MM.1S (cell line): Measurements from ENCODE around the gene LYRM4.
A peak's percentile ranks its signal among the peaks of the same experiment; 100 is the strongest.

Experiments used
- DNase-seq: peaks from one replicate; pipeline ENCODE4 v3.0.0-alpha.2; 2015
- H2AFZ ChIP-seq: fragments of 300-600 bp; sonication (generic); 2 replicates; pipeline ENCODE4 v1.6.0; 2016; ENCODE audit warnings: antibody characterized with exemption, low read length
- H3F3A ChIP-seq: fragments of 300-600 bp; sonication (generic); 2 replicates; pipeline ENCODE4 v1.6.1; 2016; ENCODE audit warnings: mild to moderate bottlenecking, antibody characterized with exemption, low read length, moderate library complexity, mixed read lengths; ENCODE audit not compliant: insufficient read depth
- H3K27ac ChIP-seq: fragments of 300-600 bp; sonication (generic); 2 replicates; pipeline ENCODE4 v1.5.1; 2016; ENCODE audit warnings: mild to moderate bottlenecking, low read length
- H3K27me3 ChIP-seq: fragments of 300-600 bp; sonication (generic); replicated peaks from 2 replicates; pipeline ENCODE4 v1.6.0; 2016; ENCODE audit warnings: low read length; ENCODE audit not compliant: insufficient read depth
- H3K36me3 ChIP-seq: fragments of 300-600 bp; sonication (generic); replicated peaks from 2 replicates; pipeline ENCODE4 v1.6.1; 2016; ENCODE audit warnings: mild to moderate bottlenecking, low read length, mixed read lengths; ENCODE audit not compliant: insufficient read depth
- H3K4me1 ChIP-seq: fragments of 300-600 bp; sonication (generic); 2 replicates; pipeline ENCODE4 v1.6.1; 2016; ENCODE audit warnings: low read length, mixed read lengths
- H3K4me2 ChIP-seq: fragments of 300-600 bp; sonication (generic); 2 replicates; pipeline ENCODE4 v1.6.0; 2016; ENCODE audit warnings: low read depth, low read length
- H3K4me3 ChIP-seq: fragments of 300-600 bp; sonication (generic); 2 replicates; pipeline ENCODE4 v1.5.1; 2016; ENCODE audit warnings: low read length, mixed read lengths
- H3K79me2 ChIP-seq: fragments of 300-600 bp; sonication (generic); 2 replicates; pipeline ENCODE4 v1.6.1; 2016; ENCODE audit warnings: mixed run types, low read length, mixed read lengths
- H3K9ac ChIP-seq: fragments of 300-600 bp; sonication (generic); 2 replicates; pipeline ENCODE4 v1.6.1; 2016; ENCODE audit warnings: low read length, mixed read lengths
- H3K9me2 ChIP-seq: fragments of 300-600 bp; sonication (generic); replicated peaks from 2 replicates; pipeline ENCODE4 v1.6.1; 2016; ENCODE audit warnings: mild to moderate bottlenecking, low read length, mixed read lengths; ENCODE audit not compliant: insufficient read depth
- H3K9me3 ChIP-seq: fragments of 300-600 bp; sonication (generic); replicated peaks from 2 replicates; pipeline ENCODE4 v1.6.1; 2016; ENCODE audit warnings: mild to moderate bottlenecking, low read length, mixed read lengths; ENCODE audit not compliant: insufficient read depth
- H4K20me1 ChIP-seq: fragments of 300-600 bp; sonication (generic); 2 replicates; pipeline ENCODE4 v1.6.1; 2016; ENCODE audit warnings: mild to moderate bottlenecking, low read length, moderate library complexity, mixed read lengths; ENCODE audit not compliant: insufficient read depth
- CTCF ChIP-seq: fragments of 300-600 bp; sonication (generic); IDR thresholded peaks from 2 replicates; pipeline ENCODE4 v1.5.1; 2016; ENCODE audit warnings: antibody characterized with exemption, low read length, mixed read lengths
- EZH2 ChIP-seq: fragments of 300-600 bp; sonication (generic); optimal IDR thresholded peaks from 2 replicates; pipeline ENCODE3; 2017; ENCODE audit warnings: low read depth, mild to moderate bottlenecking, antibody characterized with exemption, low read length, mixed read lengths
- EZH2phosphoT487 ChIP-seq: fragments of 300-600 bp; sonication (generic); IDR thresholded peaks from 2 replicates; pipeline ENCODE4 v1.6.1; 2018; ENCODE audit warnings: antibody characterized with exemption, low read length

The LYRM4 gene

GRCh38 chr6:5135788-5136376 lies 124.9 kb downstream of the LYRM4 start:
- no peak overlapping the region for H3K9ac ChIP-seq
- no peak overlapping the region for H3K27ac ChIP-seq
- H3K4me3 ChIP-seq: no peak overlapping the region
- TF ChIP-seq CTCF (peak; percentile 67), EZH2 (no peak)
- no peaks in the 10 kb centered on the region for H4K20me1 ChIP-seq
- no peaks in the 10 kb centered on the region for H3K9me3 ChIP-seq
- no peak overlapping the region for H3K4me2 ChIP-seq
- no peaks in the 10 kb centered on the region for H3K27me3 ChIP-seq
- no peaks in the 10 kb centered on the region for H3K36me3 ChIP-seq
- H3K4me1 ChIP-seq: no peaks in the 10 kb centered on the region
- no peak overlapping the region for H2AFZ ChIP-seq
- DNase-seq: peak; percentile 28
- no peaks in the 10 kb centered on the region for H3K9me2 ChIP-seq
- no peaks in the 10 kb centered on the region for H3F3A ChIP-seq
- no peaks in the 10 kb centered on the region for H3K79me2 ChIP-seq

GRCh38 chr6:5133943-5134342 lies 126.8 kb downstream of the LYRM4 start:
- H3K79me2 ChIP-seq: no peaks in the 10 kb centered on the region
- H3K9me2 ChIP-seq: no peaks in the 10 kb centered on the region
- no peaks in the 10 kb centered on the region for H3K36me3 ChIP-seq
- H2AFZ ChIP-seq: no peak overlapping the region
- H3F3A ChIP-seq: no peaks in the 10 kb centered on the region
- no peaks in the 10 kb centered on the region for H3K4me1 ChIP-seq
- H3K27me3 ChIP-seq: no peaks in the 10 kb centered on the region
- no peak overlapping the region for H3K27ac ChIP-seq
- H3K9ac ChIP-seq: no peak overlapping the region
- no peak overlapping the region for H3K4me2 ChIP-seq
- no peaks in the 10 kb centered on the region for H4K20me1 ChIP-seq
- no peak overlapping the region for H3K4me3 ChIP-seq
- DNase-seq: no peak
- TF ChIP-seq CTCF (no peak), EZH2 (no peak), EZH2phosphoT487 (no peak)
- no peaks in the 10 kb centered on the region for H3K9me3 ChIP-seq

DNA sequence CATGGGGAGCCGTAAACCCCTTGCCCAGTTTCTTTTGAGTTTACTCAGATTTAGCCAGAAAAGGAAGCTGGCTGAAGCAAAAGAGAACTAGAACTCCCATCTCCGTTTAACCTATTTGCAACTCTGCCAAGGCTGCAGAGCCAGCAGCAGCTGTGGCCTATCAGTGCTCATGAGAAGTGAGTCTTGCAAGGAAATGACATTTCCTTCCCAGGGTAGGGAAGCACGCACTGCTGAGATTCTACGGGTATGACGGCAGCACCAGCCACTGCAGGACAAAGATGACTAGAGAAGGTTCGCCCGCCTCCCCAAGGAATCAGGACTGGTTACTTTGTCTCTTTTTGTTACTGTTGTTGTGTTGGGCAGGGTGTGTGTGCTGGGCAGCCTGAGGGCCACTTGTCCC lies 128.0 kb downstream of the LYRM4 start:
- Histone ChIP-seq H3K4me2 (no peak overlapping the region), H3K27me3 (no peaks in the 10 kb centered on the region), H2AFZ (no peak overlapping the region), H3K36me3 (no peaks in the 10 kb centered on the region), H3K79me2 (no peaks in the 10 kb centered on the region), H3K4me3 (no peak overlapping the region), H3K9me3 (no peaks in the 10 kb centered on the region), H3K9ac (no peak overlapping the region), H3F3A (no peaks in the 10 kb centered on the region), H3K9me2 (no peaks in the 10 kb centered on the region), H3K4me1 (no peaks in the 10 kb centered on the region), H4K20me1 (no peaks in the 10 kb centered on the region), H3K27ac (no peak overlapping the region)
- TF ChIP-seq EZH2: no peak
- TF ChIP-seq EZH2phosphoT487: no peak
- TF ChIP-seq CTCF: no peak
- DNase-seq: no peak
